Gastrocnemius medialis (tissue), 4 donors: ENCODE measurements around the gene HIVEP3. TPM values are rescaled to one million over a fixed set of nuclear protein-coding genes. Genes with fewer than 3 reads are reported as not detected.
A peak's percentile ranks its signal among the peaks of the same experiment; 100 is the strongest.

Experiments
- ATAC-seq, 2 donors: fragments of 150-250 bp; one replicate each; pipeline ENCODE4 v1.9.1; 2016
- DNase-seq, 2 donors: peaks; one replicate each; pipeline ENCODE4 v3.0.0-alpha.2; 2019
- H3K27ac ChIP-seq, 4 donors: fragments of 200-600 bp; sonication (generic); 1 replicate in 1 of 4; 2 replicates in 3 of 4; pipeline ENCODE4 v1.5.1; 2016 to 2018; ENCODE audit warnings: mild to moderate bottlenecking in 2 of 4, moderate library complexity in 1 of 4
- H3K27me3 ChIP-seq, 3 donors: fragments of 200-600 bp; sonication (generic) in 2 of 3; 1 replicate in 1 of 3; 2 replicates in 2 of 3; pipeline versions ENCODE4 v1.5.1 to v1.6.0; 2016 to 2019; ENCODE audit warnings: mild to moderate bottlenecking in 1 of 3, moderate library complexity in 1 of 3
- H3K36me3 ChIP-seq, 2 donors: fragments of 200-600 bp; sonication (generic) in 1 of 2; one replicate each; pipeline ENCODE4 v1.5.1; 2017 to 2018
- H3K4me1 ChIP-seq, 2 donors: fragments of 200-600 bp; sonication (generic) in 1 of 2; one replicate each; pipeline ENCODE4 v1.5.1; 2016 to 2017; ENCODE audit warnings: mild to moderate bottlenecking in 2 of 2
- H3K4me3 ChIP-seq, 4 donors: fragments of 200-600 bp; sonication (generic) in 3 of 4; 1 replicate in 1 of 4; 2 replicates in 3 of 4; pipeline ENCODE4 v1.5.1; 2016 to 2019; ENCODE audit warnings: mild to moderate bottlenecking in 2 of 4
- H3K9me3 ChIP-seq, 3 donors: fragments of 200-600 bp; sonication (generic) in 2 of 3; 1 replicate in 1 of 3; 2 replicates in 2 of 3; pipeline ENCODE4 v1.5.1; 2016 to 2019
- POLR2A ChIP-seq, 2 donors: fragments of 450-650 bp; IDR thresholded peaks; one replicate each; pipeline ENCODE4 v1.6.1; 2017; ENCODE audit warnings: antibody characterized with exemption in 2 of 2, mild to moderate bottlenecking in 2 of 2, moderate library complexity in 2 of 2
- in situ Hi-C, 4 donors: fragments of 200-750 bp; cut with MboI; loops; one replicate each; pipeline versions ENCODE4 v1.15.0 to v1.8.0; 2017; ENCODE audit warnings: low sequenced_read_pairs in 4 of 4
- intact Hi-C: fragments of 100-400 bp; cut with DNase I; formaldehyde crosslinking; loops from one replicate; pipeline ENCODE4 v1.15.1; 2023; ENCODE audit warnings: low total_unique reads
- total RNA-seq, 4 donors: library from RNA; depleted of rRNA; stranded (reverse); fragments of >200 nt; gene quantifications; one replicate each; pipeline versions ENCODE4 v1.1.0 to v1.2.3, GENCODE V29; 2016
- TF ChIP-seq, protein P1 (sequence below), 5 experiments: fragments of 450-650 bp in 3 of 5; fragments of 200-600 bp in 2 of 5; sonication (generic) in 2 of 5; IDR thresholded peaks in 4 of 5; conservative IDR thresholded peaks in 1 of 5; 1 replicate in 4 of 5; 2 replicates in 1 of 5; pipeline ENCODE4 v1.5.1; 2016 to 2019; ENCODE audit warnings: antibody characterized with exemption in 5 of 5, mild to moderate bottlenecking in 3 of 5, moderate library complexity in 3 of 5

Gene HIVEP3
- total RNA-seq, 4 donors from 2014 or later = 0.80 to 1.8 (median 1.3) TPM

DNA sequence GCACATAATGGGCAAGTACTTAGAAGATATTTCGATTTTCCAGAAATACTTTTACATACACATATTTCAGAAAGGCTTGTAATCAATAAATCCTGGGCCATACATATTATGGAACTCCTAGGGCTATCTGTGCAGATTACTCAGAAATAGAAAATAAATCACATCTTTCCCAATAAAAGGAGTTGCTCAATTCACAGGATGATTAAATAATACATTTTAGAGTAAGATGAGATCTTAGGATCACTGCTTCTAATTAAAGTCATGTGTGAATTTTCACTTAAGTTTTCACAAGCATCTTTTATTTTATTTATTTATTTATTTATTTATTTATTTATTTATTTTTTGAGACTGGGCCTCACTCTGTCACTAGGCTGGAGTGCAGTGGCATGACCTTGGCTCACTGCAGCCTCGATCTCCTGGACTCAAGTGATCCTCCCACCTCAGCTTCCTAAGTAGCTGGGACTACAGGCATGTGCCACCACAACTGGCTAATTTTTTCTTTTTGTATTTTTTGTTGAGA lies 144.2 kb downstream of the HIVEP3 start:
- TF ChIP-seq, protein P1, sequence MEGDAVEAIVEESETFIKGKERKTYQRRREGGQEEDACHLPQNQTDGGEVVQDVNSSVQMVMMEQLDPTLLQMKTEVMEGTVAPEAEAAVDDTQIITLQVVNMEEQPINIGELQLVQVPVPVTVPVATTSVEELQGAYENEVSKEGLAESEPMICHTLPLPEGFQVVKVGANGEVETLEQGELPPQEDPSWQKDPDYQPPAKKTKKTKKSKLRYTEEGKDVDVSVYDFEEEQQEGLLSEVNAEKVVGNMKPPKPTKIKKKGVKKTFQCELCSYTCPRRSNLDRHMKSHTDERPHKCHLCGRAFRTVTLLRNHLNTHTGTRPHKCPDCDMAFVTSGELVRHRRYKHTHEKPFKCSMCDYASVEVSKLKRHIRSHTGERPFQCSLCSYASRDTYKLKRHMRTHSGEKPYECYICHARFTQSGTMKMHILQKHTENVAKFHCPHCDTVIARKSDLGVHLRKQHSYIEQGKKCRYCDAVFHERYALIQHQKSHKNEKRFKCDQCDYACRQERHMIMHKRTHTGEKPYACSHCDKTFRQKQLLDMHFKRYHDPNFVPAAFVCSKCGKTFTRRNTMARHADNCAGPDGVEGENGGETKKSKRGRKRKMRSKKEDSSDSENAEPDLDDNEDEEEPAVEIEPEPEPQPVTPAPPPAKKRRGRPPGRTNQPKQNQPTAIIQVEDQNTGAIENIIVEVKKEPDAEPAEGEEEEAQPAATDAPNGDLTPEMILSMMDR (IDR thresholded peaks at IDR 0.05 in 4 of 5, conservative IDR thresholded peaks at IDR 0.05 in 1 of 5) = no peak
- TF ChIP-seq POLR2A (IDR thresholded peaks at IDR 0.05) = no peak
- no peak overlapping the region for H3K4me3 ChIP-seq
- no peaks in the 10 kb centered on the region for H3K36me3 ChIP-seq
- ATAC-seq (no peak), DNase-seq (no peak)
- H3K4me1 ChIP-seq = peaks cover 17 to 41% of the 10 kb centered on the region in 2 donors
- in situ Hi-C loops = no loop called here
- intact Hi-C loops = loop anchor here (5.0 kb wide), 1 partner anchor 112 kb away; no protein-coding TSS in a partner anchor
- H3K27ac ChIP-seq = no peak overlapping the region
- no peaks in the 10 kb centered on the region for H3K9me3 ChIP-seq
- H3K27me3 ChIP-seq = no peaks in the 10 kb centered on the region

DNA sequence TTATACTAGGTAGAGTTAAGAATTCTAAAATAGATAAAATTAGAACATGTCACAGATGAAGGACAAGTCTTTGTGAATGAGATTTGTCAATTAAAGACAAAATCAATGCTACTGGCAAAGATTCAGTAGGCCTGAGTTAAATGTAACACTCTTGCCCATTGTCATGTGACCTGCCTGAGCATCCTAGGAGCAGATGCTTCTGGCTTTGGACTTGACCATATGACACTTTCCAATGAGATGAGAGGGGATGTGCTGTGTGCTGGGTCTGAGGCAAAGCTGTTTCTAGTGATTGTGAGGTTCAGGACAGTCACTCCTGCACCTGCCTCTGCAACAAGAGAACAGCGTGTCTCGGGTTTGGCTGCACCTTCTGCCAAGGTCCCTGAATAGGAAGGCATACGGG lies 144.9 kb downstream of the HIVEP3 start:
- H3K4me3 ChIP-seq = no peak overlapping the region
- intact Hi-C loops (loop anchor here (5.0 kb wide), 1 partner anchor 112 kb away; no protein-coding TSS in a partner anchor), in situ Hi-C loops (no loop called here)
- H3K36me3 ChIP-seq = no peaks in the 10 kb centered on the region
- peak overlapping the region in 2 of 4 donors; percentile 71 to 84 for H3K27ac ChIP-seq
- ATAC-seq = peak in 1 of 2 donors; percentile 28
- peak in 1 of 2 donors; percentile 22 for DNase-seq
- H3K9me3 ChIP-seq = no peaks in the 10 kb centered on the region
- peaks cover 17 to 41% of the 10 kb centered on the region in 2 donors for H3K4me1 ChIP-seq
- TF ChIP-seq, protein P1 (IDR thresholded peaks at IDR 0.05 in 4 of 5, conservative IDR thresholded peaks at IDR 0.05 in 1 of 5) = no peak
- TF ChIP-seq POLR2A (IDR thresholded peaks at IDR 0.05) = no peak
- H3K27me3 ChIP-seq = no peaks in the 10 kb centered on the region

DNA sequence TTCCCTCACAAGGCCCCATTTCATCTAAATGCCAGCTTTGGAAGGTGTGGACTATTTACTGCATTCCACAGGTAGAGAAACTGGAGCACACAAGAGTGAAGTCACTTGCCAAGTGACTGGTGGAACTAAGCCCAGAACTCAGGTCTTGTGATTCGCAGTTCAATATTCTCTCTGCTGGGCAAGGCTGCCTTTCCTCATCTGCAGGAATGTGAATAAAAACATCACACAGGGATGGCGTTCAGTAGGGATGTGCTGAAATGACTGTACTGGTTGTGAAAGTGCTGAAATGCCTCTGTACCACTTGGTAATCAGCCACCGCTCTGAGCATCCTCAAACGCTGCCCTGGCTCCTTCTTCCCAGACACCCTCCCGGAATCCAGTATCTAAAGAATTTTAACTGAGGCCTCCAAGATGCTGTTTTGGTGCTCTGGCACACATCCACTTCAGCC lies 145.6 kb downstream of the HIVEP3 start:
- DNase-seq (peak; percentile 30 to 49), ATAC-seq (peak in 1 of 2 donors; percentile 18)
- peak overlapping the region in 2 of 4 donors; percentile 71 to 84 for H3K27ac ChIP-seq
- H3K4me3 ChIP-seq = no peak overlapping the region
- H3K4me1 ChIP-seq = peaks cover 17 to 41% of the 10 kb centered on the region in 2 donors
- no peaks in the 10 kb centered on the region for H3K27me3 ChIP-seq
- TF ChIP-seq POLR2A (IDR thresholded peaks at IDR 0.05) = no peak
- TF ChIP-seq, protein P1 (IDR thresholded peaks at IDR 0.05 in 4 of 5, conservative IDR thresholded peaks at IDR 0.05 in 1 of 5) = no peak
- in situ Hi-C loops = no loop called here
- no peaks in the 10 kb centered on the region for H3K9me3 ChIP-seq
- H3K36me3 ChIP-seq = no peaks in the 10 kb centered on the region
- intact Hi-C loops = loop anchor here (5.0 kb wide), 1 partner anchor 111 kb away; no protein-coding TSS in a partner anchor

DNA sequence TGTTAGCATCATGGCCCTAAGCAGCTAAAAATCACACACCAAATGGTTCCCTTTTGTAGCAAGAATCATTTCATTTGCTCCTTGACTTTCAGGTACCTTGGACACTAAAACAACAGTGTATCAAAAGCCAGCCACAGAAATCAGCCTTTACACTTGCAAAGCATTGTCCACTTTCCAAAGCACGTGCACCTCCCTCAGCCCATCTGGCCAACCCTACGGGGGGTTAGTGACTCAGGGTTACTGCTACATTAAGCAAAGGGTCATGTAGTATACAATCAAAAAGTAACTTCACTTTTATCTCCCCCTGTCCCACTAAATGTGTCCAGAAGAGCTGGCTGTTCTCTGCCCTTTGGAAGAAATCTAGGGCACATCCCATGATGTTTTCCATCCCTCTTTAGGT lies 149.7 kb downstream of the HIVEP3 start:
- TF ChIP-seq, protein P1 (IDR thresholded peaks at IDR 0.05 in 4 of 5, conservative IDR thresholded peaks at IDR 0.05 in 1 of 5) = no peak
- TF ChIP-seq POLR2A (IDR thresholded peaks at IDR 0.05) = no peak
- Histone ChIP-seq H3K4me1 (peaks cover 13 to 25% of the 10 kb centered on the region in 2 donors), H3K27me3 (no peaks in the 10 kb centered on the region), H3K9me3 (no peaks in the 10 kb centered on the region), H3K36me3 (no peaks in the 10 kb centered on the region), H3K27ac (no peak overlapping the region), H3K4me3 (no peak overlapping the region)
- no peak for DNase-seq
- in situ Hi-C loops = no loop called here
- ATAC-seq = no peak
- intact Hi-C loops = no loop called here
